Measurements from ENCODE around the gene C5orf22. TPM values are rescaled to one million over a fixed set of nuclear protein-coding genes. Genes with fewer than 3 reads are reported as not detected.

The C5orf22 gene
- total and polyA plus RNA-seq, 2 of the 4 experiments (the other 2 are of a cell fraction) = 11.2 to 19.9 TPM

- Histone ChIP-seq H2BK15ac (ENCODE audit: low read depth, low read length) (no peak overlapping the region), H2AK5ac (ENCODE audit: low read depth, low read length) (no peak overlapping the region), H3K9me3 (ENCODE audit: control insufficient read depth, insufficient read depth, low read length) (no peaks in the 10 kb centered on the region), H4K5ac (ENCODE audit: low read depth, low read length) (no peak overlapping the region), H2BK120ac (ENCODE audit: low read depth, low read length) (no peak overlapping the region), H3K56ac (ENCODE audit: extremely low read depth, insufficient read depth, low read length) (no peak overlapping the region), H3K79me1 (ENCODE audit: low read depth in 1 of 2, low read length in 2 of 2) (peaks cover 0 to 5% of the 10 kb centered on the region in 2 experiments; a peak in 1 of 4 replicates), H2AK9ac (replicated peaks; ENCODE audit: low read depth, low read length, poor library complexity) (no peak overlapping the region), H3K18ac (ENCODE audit: low read depth, low read length) (peak overlapping the region; percentile 23; the same call in 1 of the 2 replicates), H2AFZ (replicated peaks; ENCODE audit: low read length, poor library complexity) (no peak overlapping the region), H3K4ac (ENCODE audit: low read depth, low read length) (no peak overlapping the region), H4K20me1 (ENCODE audit: insufficient read depth, low read length) (peaks cover 3% of the 10 kb centered on the region; the same call in 1 of the 2 replicates), H3K9ac (ENCODE audit: low read depth, low read length) (no peak overlapping the region), H3K4me1 (ENCODE audit: control insufficient read depth, insufficient read depth, low read length) (peaks cover 4% of the 10 kb centered on the region; the same call in 1 of the 2 replicates), H3K23ac (ENCODE audit: low read depth, low read length) (no peak overlapping the region), H3K36me3 (ENCODE audit: control insufficient read depth, insufficient read depth, low read length) (peaks cover 18% of the 10 kb centered on the region), H3K27me3 (ENCODE audit: control insufficient read depth, insufficient read depth, low read length) (no peaks in the 10 kb centered on the region), H3K4me2 (ENCODE audit: low read depth, low read length) (no peak overlapping the region), H4K8ac (ENCODE audit: low read depth in 2 of 2, low read length in 2 of 2) (peak overlapping the region in 1 of 2 experiments; percentile 59; a peak in 1 of 4 replicates), H2BK20ac (ENCODE audit: low read depth, low read length) (no peak overlapping the region), H3K27ac (ENCODE audit: insufficient read depth, low read length) (no peak overlapping the region), H3K14ac (replicated peaks; ENCODE audit: low read depth, low read length) (0 out of 2 replicates have a peak overlapping the region, but pooled peaks have one; percentile 31), H3K9me1 (ENCODE audit: insufficient read depth, low read length) (peaks cover 5% of the 10 kb centered on the region; the same call in 1 of the 2 replicates), H4K91ac (ENCODE audit: insufficient read depth, low read depth, low read length) (no peak overlapping the region), H2BK5ac (ENCODE audit: low read depth, low read length, poor library complexity, severe bottlenecking) (peak overlapping the region; percentile 69), H3K4me3 (ENCODE audit: insufficient read depth, low read depth, low read length) (no peak overlapping the region)
- intact Hi-C loops (cut with micrococcal nuclease) (no loop called here), in situ Hi-C loops (cut with MboI; ENCODE audit: low sequenced_read_pairs) (no loop called here), dilution Hi-C loops (cut with HindIII; ENCODE audit: low sequenced_read_pairs, unreplicated experiment) (no loop called here)
- CTCF ChIA-PET = no interaction called here
- TF ChIP-seq FOS (IDR thresholded peaks at IDR 0.05; ENCODE audit: low read depth, low read length) (no peak), MXI1 (IDR thresholded peaks at IDR 0.05; ENCODE audit: borderline replicate concordance, low read depth, low read length) (no peak)
- POLR2A ChIA-PET (ENCODE audit: unreplicated experiment) = no interaction called here
- ATAC-seq (ENCODE audit: low read depth) (0 out of 2 replicates have a peak, but pooled peaks have one; percentile 28), DNase-seq (peak; percentile 48)
- no TSS peak for BruUV-seq (replicated peaks)
Measured at GRCh38 chr5:31553863-31554262, 21.8 kb downstream of the C5orf22 start.
